H1 (cell line): ENCODE measurements around the gene SPRR4. TPM values are rescaled to one million over a fixed set of nuclear protein-coding genes. Genes with fewer than 3 reads are reported as not detected.

Experiments
- CTCF ChIA-PET: fragments of 300-600 bp; sonication (Branson Sonifier 250); formaldehyde crosslinking; loops from one replicate; lab custom pipeline; 2021; ENCODE audit not compliant: partially characterized antibody; lab: Charles Lee
- POLR2A ChIA-PET: fragments of 300-600 bp; sonication (Branson Sonifier 250); formaldehyde crosslinking; loops from one replicate; lab custom pipeline; 2021; ENCODE audit warnings: inconsistent platforms; ENCODE audit not compliant: partially characterized antibody; lab: Charles Lee
- DNase-seq, 2 experiments: peaks; one replicate each; pipeline versions ENCODE4 v3.0.0 to v3.0.0-alpha.2; 2010 to 2022; ENCODE audit warnings: low spot score in 2 of 2, low read depth in 1 of 2, mixed read lengths in 1 of 2
- FAIRE-seq: peaks from 2 replicates; lab custom pipeline; 2011; peaks lifted over from hg19 to GRCh38; lab: Jason Lieb, UNC
- H2AFZ ChIP-seq: 2 replicates; pipeline ENCODE4 v1.8.1; 2012; ENCODE audit warnings: low read length, inconsistent platforms
- H2AK5ac ChIP-seq: 2 replicates; pipeline ENCODE4 v1.6.1; 2013; ENCODE audit warnings: low read depth, low read length
- H2BK120ac ChIP-seq: replicated peaks from 2 replicates; pipeline ENCODE3; 2013; ENCODE audit warnings: low read depth, low read length, inconsistent platforms
- H2BK12ac ChIP-seq: 2 replicates; pipeline ENCODE4 v1.6.1; 2013; ENCODE audit warnings: low read depth, low read length
- H2BK15ac ChIP-seq: 2 replicates; pipeline ENCODE4 v1.6.1; 2013; ENCODE audit warnings: low read length
- H2BK20ac ChIP-seq: 2 replicates; pipeline ENCODE4 v1.6.1; 2013; ENCODE audit warnings: low read length
- H2BK5ac ChIP-seq: 2 replicates; pipeline ENCODE4 v1.6.1; 2013; ENCODE audit warnings: low read depth, low read length
- H3K14ac ChIP-seq: 2 replicates; pipeline ENCODE4 v1.6.1; 2013; ENCODE audit warnings: inconsistent platforms; ENCODE audit not compliant: insufficient read length
- H3K18ac ChIP-seq: 2 replicates; pipeline ENCODE4 v1.6.1; 2013; ENCODE audit warnings: low read length; ENCODE audit errors: extremely low read depth
- H3K23ac ChIP-seq: 2 replicates; pipeline ENCODE4 v1.6.1; 2013; ENCODE audit warnings: inconsistent platforms; ENCODE audit not compliant: insufficient read length
- H3K23me2 ChIP-seq: 2 replicates; pipeline ENCODE4 v1.6.1; 2013; ENCODE audit warnings: low read depth, low read length
- H3K27ac ChIP-seq: 2 replicates; pipeline ENCODE4 v1.6.1; 2011; ENCODE audit warnings: low read depth, low read length, inconsistent platforms
- H3K27me3 ChIP-seq, 4 experiments: replicated peaks in 1 of 4; 1 replicate in 1 of 4; 2 replicates in 3 of 4; pipeline versions ENCODE4 v1.6.1 to v1.8.1; 2011 to 2013; ENCODE audit warnings: low read length in 3 of 4, mild to moderate bottlenecking in 3 of 4, inconsistent platforms in 2 of 4, mixed read lengths in 2 of 4, moderate library complexity in 1 of 4; ENCODE audit not compliant: control insufficient read depth in 3 of 4, insufficient read depth in 3 of 4; ENCODE audit errors: extremely low read depth in 1 of 4
- H3K36me3 ChIP-seq, 4 experiments: 2 replicates each; pipeline versions ENCODE4 v1.6.1 to v1.8.1; 2011 to 2013; ENCODE audit warnings: mild to moderate bottlenecking in 4 of 4, low read length in 3 of 4, moderate library complexity in 2 of 4, control low read depth in 1 of 4, inconsistent platforms in 1 of 4; ENCODE audit not compliant: insufficient read depth in 4 of 4, control insufficient read depth in 2 of 4
- H3K4ac ChIP-seq: replicated peaks from 2 replicates; pipeline ENCODE3; 2013; ENCODE audit warnings: low read length, low read depth, mixed read lengths, inconsistent platforms; ENCODE audit not compliant: insufficient read length
- H3K4me1 ChIP-seq, 4 experiments: replicated peaks in 1 of 4; 1 replicate in 1 of 4; 2 replicates in 3 of 4; pipeline versions ENCODE4 v1.6.1 to v1.8.1; 2011 to 2013; ENCODE audit warnings: low read length in 3 of 4, inconsistent platforms in 2 of 4, mixed read lengths in 1 of 4; ENCODE audit not compliant: insufficient read depth in 4 of 4, control insufficient read depth in 3 of 4
- H3K4me2 ChIP-seq, 2 experiments: 2 replicates each; pipeline versions ENCODE4 v1.6.1 to v1.8.1; 2011 to 2013; ENCODE audit warnings: low read depth in 2 of 2, low read length in 2 of 2, control low read depth in 1 of 2, inconsistent platforms in 1 of 2, mild to moderate bottlenecking in 1 of 2; ENCODE audit not compliant: insufficient read depth in 1 of 2
- H3K4me3 ChIP-seq, 4 experiments: fragments of 200-600, 300-600 bp in 1 of 4; sonication (generic), shearing (Covaris generic), sonication (Bioruptor Twin) in 1 of 4; 2 replicates each; pipeline versions ENCODE4 v1.5.1 to v1.8.1; 2011 to 2016; ENCODE audit warnings: low read length in 4 of 4, low read depth in 3 of 4, control low read depth in 2 of 4, inconsistent platforms in 2 of 4, mild to moderate bottlenecking in 2 of 4, mixed read lengths in 1 of 4, moderate library complexity in 1 of 4; ENCODE audit not compliant: insufficient read depth in 2 of 4; ENCODE audit errors: extremely low read depth in 1 of 4
- H3K56ac ChIP-seq: replicated peaks from 2 replicates; pipeline ENCODE3; 2013; ENCODE audit warnings: low read depth, mild to moderate bottlenecking, mixed read lengths, low read length, inconsistent platforms; ENCODE audit not compliant: insufficient read length
- H3K79me1 ChIP-seq: 2 replicates; pipeline ENCODE4 v1.6.1; 2013; ENCODE audit warnings: low read depth, low read length, control low read depth
- H3K79me2 ChIP-seq, 2 experiments: 2 replicates each; pipeline versions ENCODE4 v1.6.1 to v1.8.1; 2012 to 2013; ENCODE audit warnings: low read length in 2 of 2, mild to moderate bottlenecking in 2 of 2, inconsistent platforms in 1 of 2; ENCODE audit not compliant: insufficient read depth in 2 of 2, control insufficient read depth in 1 of 2
- H3K9ac ChIP-seq, 4 experiments: replicated peaks in 1 of 4; 1 replicate in 1 of 4; 2 replicates in 3 of 4; pipeline versions ENCODE4 v1.6.1 to v1.8.1; 2011 to 2013; ENCODE audit warnings: low read depth in 3 of 4, low read length in 3 of 4, control low read depth in 2 of 4, mild to moderate bottlenecking in 2 of 4, moderate library complexity in 2 of 4, inconsistent platforms in 1 of 4; ENCODE audit errors: extremely low read depth in 1 of 4
- H3K9me3 ChIP-seq, 2 experiments: 2 replicates each; pipeline versions ENCODE4 v1.6.1 to v1.8.1; 2012 to 2013; ENCODE audit warnings: mild to moderate bottlenecking in 2 of 2, moderate library complexity in 2 of 2, control low read depth in 1 of 2, inconsistent platforms in 1 of 2, low read depth in 1 of 2, low read length in 1 of 2, mixed read lengths in 1 of 2; ENCODE audit not compliant: insufficient read depth in 2 of 2
- H4K20me1 ChIP-seq, 2 experiments: replicated peaks in 1 of 2; 2 replicates each; pipeline versions ENCODE3 to v1.8.1; 2011 to 2013; ENCODE audit warnings: inconsistent platforms in 2 of 2, low read length in 2 of 2, mild to moderate bottlenecking in 1 of 2; ENCODE audit not compliant: insufficient read depth in 2 of 2, control insufficient read depth in 1 of 2
- H4K5ac ChIP-seq: 2 replicates; pipeline ENCODE4 v1.6.1; 2013; ENCODE audit warnings: low read length, low read depth, mixed read lengths, inconsistent platforms; ENCODE audit not compliant: insufficient read length
- H4K8ac ChIP-seq: 2 replicates; pipeline ENCODE4 v1.8.0; 2013; ENCODE audit warnings: mild to moderate bottlenecking, moderate library complexity, low read length, inconsistent platforms; ENCODE audit not compliant: insufficient read depth; ENCODE audit errors: extremely low read depth
- H4K91ac ChIP-seq: replicated peaks from 2 replicates; pipeline ENCODE3; 2013; ENCODE audit warnings: low read length, mixed read lengths, inconsistent platforms; ENCODE audit not compliant: insufficient read length
- CBX5 ChIP-seq: fragments of 300-800, 300-1000 bp; sonication (generic); IDR thresholded peaks from 2 replicates; pipeline ENCODE4 v1.7.1; 2016; ENCODE audit warnings: antibody characterized with exemption, low read length, low read depth
- JUND ChIP-seq: IDR thresholded peaks from 2 replicates; pipeline ENCODE4 v1.6.1; 2011; ENCODE audit warnings: mild to moderate bottlenecking, improper control_type of control experiment, low read length
- SUZ12 ChIP-seq: fragments of 200-600 bp; sonication (generic); IDR thresholded peaks from 2 replicates; pipeline ENCODE4 v1.6.1; 2012; ENCODE audit warnings: mild to moderate bottlenecking, inconsistent platforms, low read length, moderate library complexity, mixed read lengths
- WGBS, 2 experiments: shearing (Covaris generic) in 1 of 2; methylation state at CpG; one replicate each; pipeline versions ENCODE4 v1.1.6 to v1.1.7; 2013 to 2015; ENCODE audit warnings: low lambda C conversion rate in 2 of 2, mixed read lengths in 2 of 2, inconsistent platforms in 1 of 2, low coverage in 1 of 2, missing lambda C conversion rate in 1 of 2; ENCODE audit not compliant: insufficient replicate concordance in 2 of 2, insufficient coverage in 1 of 2, insufficient read length in 1 of 2; ENCODE audit errors: extremely low coverage in 1 of 2, missing lambda C conversion rate in 1 of 2; 5-methylcytosine and 5-hydroxymethylcytosine counted together
- polyA plus RNA-seq, 7 experiments: library from polyadenylated mRNA; depleted of rRNA in 3 of 7; stranded (reverse) in 5 of 7; unstranded in 2 of 7; fragments of >200 nt in 5 of 7; fragments of 200-250 nt in 2 of 7; gene quantifications; 1 replicate in 5 of 7; 2 replicates in 1 of 7; 4 replicates in 1 of 7; pipeline versions ENCODE4 v1.2.1 to v1.2.3, GENCODE V29; 2011 to 2013; ENCODE audit warnings: missing spikeins in 2 of 7, mixed read lengths in 2 of 7
- total RNA-seq: library from RNA; stranded (reverse); fragmentation: NEBNext Ultra II Directional; extraction: Animal tissue kit (Norgen Biotek cat#: 25700); gene quantifications from 2 replicates; pipeline ENCODE4 v1.2.1, GENCODE V29; 2021

Gene SPRR4
- total and polyA plus RNA-seq, 2 of the 8 experiments (the other 6 are each of a cell fraction or from before 2014, with no cell fraction given) = not detected

- Histone ChIP-seq H3K4me1 (peaks cover 0 to 4% (median 2%) of the 10 kb centered on the region in 4 experiments; a peak in 1 of 7 replicates), H3K56ac (no peak overlapping the region), H3K36me3 (no peaks in the 10 kb centered on the region), H3K23ac (no peak overlapping the region), H2BK15ac (no peak overlapping the region), H3K14ac (no peak overlapping the region), H2BK12ac (no peak overlapping the region), H2AK5ac (no peak overlapping the region), H3K27me3 (no peaks in the 10 kb centered on the region), H3K23me2 (no peaks in the 10 kb centered on the region), H3K4ac (no peak overlapping the region), H3K9ac (no peak overlapping the region), H3K79me1 (no peaks in the 10 kb centered on the region), H2BK120ac (no peak overlapping the region), H4K20me1 (no peaks in the 10 kb centered on the region), H4K8ac (no peak overlapping the region), H2BK5ac (no peak overlapping the region), H3K4me3 (0 out of 8 replicates have a peak overlapping the region, but pooled peaks of 1 of the 4 experiments have one; percentile 1), H4K91ac (no peak overlapping the region), H2AFZ (peak overlapping the region; percentile 30), H3K27ac (no peak overlapping the region), H3K18ac (no peak overlapping the region), H4K5ac (no peak overlapping the region), H3K79me2 (no peaks in the 10 kb centered on the region), H3K4me2 (peak overlapping the region in 1 of 2 experiments; percentile 3; a peak in 1 of 4 replicates), H3K9me3 (0 out of 4 replicates have a peak, but pooled peaks cover 0 to 7% of the 10 kb centered on the region in 2 experiments), H2BK20ac (no peak overlapping the region)
- WGBS, 2 experiments = 72% methylated on average over 5 of the region's 5 CpGs; no CpG with 5 or more reads in 1 of the 2 experiments
- no peak for FAIRE-seq
- no peak for DNase-seq
- ChIA-PET POLR2A (no interaction called here), CTCF (interaction anchor here (1.6 to 1.7 kb wide), 2 partner anchors 33 to 196 kb away, joined by 4 read pairs; no protein-coding TSS in a partner anchor)
- TF ChIP-seq JUND = no peak
- no peak for TF ChIP-seq CBX5
- TF ChIP-seq SUZ12 = no peak
Observed at GRCh38 chr1:152996633-152997400, 26.4 kb downstream of the SPRR4 start.
